IMR-90 (cell line): ENCODE data around the gene NMS. TPM values are rescaled to one million over a fixed set of nuclear protein-coding genes. Genes with fewer than 3 reads are reported as not detected.

Experiments used
- ATAC-seq: fragments of 200-7000 bp; cut with Tn5 transposase; 2 replicates; pipeline ENCODE4 v1.9.1; 2020; ENCODE audit warnings: low read depth, mild to moderate bottlenecking, moderate library complexity
- BruUV-seq: library from RNA; stranded (reverse); fragments of 400-500 nt; replicated peaks from 2 replicates; lab custom pipeline; 2021; lab: Mats Ljungman, UMichigan
- CTCF ChIA-PET: fragments of 300-600 bp; formaldehyde crosslinking; extraction: SDS; loops from one replicate; lab custom pipeline; 2021; ENCODE audit warnings: antibody characterized with exemption; lab: Yijun Ruan, JAX
- POLR2A ChIA-PET: fragments of 300-600 bp; sonication (Branson Sonifier 250); formaldehyde crosslinking; loops from one replicate; lab custom pipeline; 2022; ENCODE audit warnings: antibody characterized with exemption; ENCODE audit not compliant: unreplicated experiment; lab: Charles Lee
- DNase-seq: peaks from one replicate; pipeline ENCODE4 v3.0.0; 2013
- H2AFZ ChIP-seq: replicated peaks from 2 replicates; pipeline ENCODE3; 2013; ENCODE audit warnings: low read length, mild to moderate bottlenecking; ENCODE audit not compliant: poor library complexity
- H2AK5ac ChIP-seq: 2 replicates; pipeline ENCODE4 v1.6.1; 2013; ENCODE audit warnings: low read depth, low read length, inconsistent platforms
- H2AK9ac ChIP-seq: replicated peaks from 2 replicates; pipeline ENCODE3; 2013; ENCODE audit warnings: mild to moderate bottlenecking, low read depth, low read length, moderate library complexity; ENCODE audit not compliant: poor library complexity
- H2BK120ac ChIP-seq: 2 replicates; pipeline ENCODE4 v1.6.1; 2013; ENCODE audit warnings: low read depth, low read length, inconsistent platforms
- H2BK15ac ChIP-seq: 3 replicates; pipeline ENCODE4 v1.6.1; 2013; ENCODE audit warnings: low read depth, low read length, inconsistent platforms
- H2BK20ac ChIP-seq: 2 replicates; pipeline ENCODE4 v1.6.1; 2013; ENCODE audit warnings: low read depth, mild to moderate bottlenecking, inconsistent platforms, low read length, moderate library complexity
- H2BK5ac ChIP-seq: 2 replicates; pipeline ENCODE4 v1.6.1; 2013; ENCODE audit warnings: mild to moderate bottlenecking, low read depth, low read length, inconsistent platforms; ENCODE audit not compliant: poor library complexity, severe bottlenecking
- H3K14ac ChIP-seq: replicated peaks from 2 replicates; pipeline ENCODE4 v1.6.1; 2013; ENCODE audit warnings: low read depth, low read length, inconsistent platforms
- H3K18ac ChIP-seq: 2 replicates; pipeline ENCODE4 v1.6.1; 2013; ENCODE audit warnings: low read depth, low read length, control low read depth
- H3K23ac ChIP-seq: 2 replicates; pipeline ENCODE4 v1.6.1; 2013; ENCODE audit warnings: low read depth, low read length, inconsistent platforms
- H3K27ac ChIP-seq: 2 replicates; pipeline ENCODE4 v1.5.1; 2013; ENCODE audit warnings: mild to moderate bottlenecking, control low read depth, low read length; ENCODE audit not compliant: insufficient read depth
- H3K27me3 ChIP-seq: 2 replicates; pipeline ENCODE4 v1.6.1; 2013; ENCODE audit warnings: low read length; ENCODE audit not compliant: control insufficient read depth, insufficient read depth
- H3K36me3 ChIP-seq: 2 replicates; pipeline ENCODE4 v1.6.1; 2013; ENCODE audit warnings: low read length, mixed read lengths; ENCODE audit not compliant: control insufficient read depth, insufficient read depth
- H3K4ac ChIP-seq: 2 replicates; pipeline ENCODE4 v1.6.1; 2013; ENCODE audit warnings: low read depth, low read length, inconsistent platforms
- H3K4me1 ChIP-seq: 2 replicates; pipeline ENCODE4 v1.6.1; 2013; ENCODE audit warnings: low read length, mixed read lengths; ENCODE audit not compliant: control insufficient read depth, insufficient read depth
- H3K4me2 ChIP-seq: 2 replicates; pipeline ENCODE4 v1.6.1; 2013; ENCODE audit warnings: low read depth, mild to moderate bottlenecking, control low read depth, low read length, moderate library complexity
- H3K4me3 ChIP-seq: 2 replicates; pipeline ENCODE4 v1.5.1; 2013; ENCODE audit warnings: low read depth, mild to moderate bottlenecking, control low read depth, low read length, moderate library complexity; ENCODE audit not compliant: insufficient read depth
- H3K56ac ChIP-seq: 2 replicates; pipeline ENCODE4 v1.6.1; 2013; ENCODE audit warnings: low read length, inconsistent platforms; ENCODE audit not compliant: insufficient read depth; ENCODE audit errors: extremely low read depth
- H3K79me1 ChIP-seq, 2 experiments: 2 replicates each; pipeline ENCODE4 v1.6.1; 2013; ENCODE audit warnings: low read length in 2 of 2, inconsistent platforms in 1 of 2, low read depth in 1 of 2
- H3K9ac ChIP-seq: 2 replicates; pipeline ENCODE4 v1.6.1; 2013; ENCODE audit warnings: low read depth, low read length, control low read depth
- H3K9me1 ChIP-seq: 2 replicates; pipeline ENCODE4 v1.6.1; 2013; ENCODE audit warnings: low read length, inconsistent platforms; ENCODE audit not compliant: insufficient read depth
- H3K9me3 ChIP-seq: 2 replicates; pipeline ENCODE4 v1.6.1; 2013; ENCODE audit warnings: low read length; ENCODE audit not compliant: control insufficient read depth, insufficient read depth
- H4K20me1 ChIP-seq: 2 replicates; pipeline ENCODE4 v1.6.1; 2013; ENCODE audit warnings: low read length, inconsistent platforms; ENCODE audit not compliant: insufficient read depth
- H4K5ac ChIP-seq: 2 replicates; pipeline ENCODE4 v1.6.1; 2013; ENCODE audit warnings: mild to moderate bottlenecking, low read depth, low read length, control low read depth
- H4K8ac ChIP-seq, 2 experiments: 2 replicates each; pipeline ENCODE4 v1.6.1; 2013; ENCODE audit warnings: low read depth in 2 of 2, low read length in 2 of 2, control low read depth in 1 of 2, inconsistent platforms in 1 of 2
- H4K91ac ChIP-seq: 2 replicates; pipeline ENCODE4 v1.6.1; 2013; ENCODE audit warnings: low read depth, low read length, inconsistent platforms; ENCODE audit not compliant: insufficient read depth
- FOS ChIP-seq: fragments of 150-350 bp; IDR thresholded peaks from 2 replicates; pipeline ENCODE4 v1.6.1; 2016; ENCODE audit warnings: low read depth, low read length
- MAZ ChIP-seq: IDR thresholded peaks from 2 replicates; pipeline ENCODE4 v1.6.1; 2012; ENCODE audit warnings: low read depth, mild to moderate bottlenecking, low read length, improper control_type of control experiment, moderate library complexity, borderline replicate concordance
- NFE2L2 ChIP-seq: fragments of 150-350 bp; IDR thresholded peaks from 2 replicates; pipeline ENCODE4 v1.6.1; 2016; ENCODE audit warnings: low read depth, mild to moderate bottlenecking, low read length
- POLR2A ChIP-seq: IDR thresholded peaks from 2 replicates; pipeline ENCODE4 v1.6.1; 2012; ENCODE audit warnings: mild to moderate bottlenecking, low read depth, low read length
- RAD21 ChIP-seq: IDR thresholded peaks from 2 replicates; pipeline ENCODE4 v1.6.1; 2012; ENCODE audit warnings: low read length, improper control_type of control experiment
- RCOR1 ChIP-seq: IDR thresholded peaks from 2 replicates; pipeline ENCODE4 v1.6.1; 2012; ENCODE audit warnings: mild to moderate bottlenecking, low read length, improper control_type of control experiment; ENCODE audit not compliant: insufficient replicate concordance
- RFX5 ChIP-seq: IDR thresholded peaks from 2 replicates; pipeline ENCODE4 v1.8.0; 2012; ENCODE audit warnings: low read depth, mild to moderate bottlenecking, low read length, moderate library complexity
- WGBS, 2 experiments: methylation state at CpG; one replicate each; pipeline versions ENCODE4 v1.1.5 to v1.1.7; 2013; ENCODE audit warnings: missing lambda C conversion rate in 2 of 2; ENCODE audit not compliant: insufficient read length in 1 of 2; ENCODE audit errors: extremely low coverage in 2 of 2; 5-methylcytosine and 5-hydroxymethylcytosine counted together
- dilution Hi-C: fragments of 300-500 bp; cut with HindIII; formaldehyde crosslinking; loops from one replicate; pipeline ENCODE4 v1.14.3; 2018; ENCODE audit warnings: low sequenced_read_pairs; ENCODE audit not compliant: unreplicated experiment
- in situ Hi-C: fragments of 300-500 bp; cut with MboI; formaldehyde crosslinking; loops from 3 replicates; pipeline ENCODE4 v1.14.3; 2019; ENCODE audit warnings: low sequenced_read_pairs, inconsistent platforms, mixed read lengths
- intact Hi-C: fragments of 100-400 bp; cut with micrococcal nuclease; formaldehyde crosslinking; loops from 2 replicates; pipeline ENCODE4 v1.10.0; 2022
- polyA plus RNA-seq, 3 experiments: library from polyadenylated mRNA; depleted of rRNA; stranded (reverse); fragments of >200 nt; gene quantifications; 2 replicates each; pipeline ENCODE4 v1.2.3, GENCODE V29; 2012; ENCODE audit warnings: low replicate concordance in 1 of 3
- total RNA-seq: library from RNA; depleted of rRNA; stranded (reverse); fragments of >200 nt; gene quantifications from 2 replicates; pipeline ENCODE4 v1.2.3, GENCODE V29; 2012
- TF ChIP-seq, protein P1 (sequence below): fragments of 150-350 bp; IDR thresholded peaks from 2 replicates; pipeline ENCODE4 v1.6.1; 2016; ENCODE audit warnings: low read depth, mild to moderate bottlenecking, low read length, moderate library complexity, borderline replicate concordance
- TF ChIP-seq, protein P2 (sequence below): conservative IDR thresholded peaks from 2 replicates; pipeline ENCODE4 v1.5.1; 2012; ENCODE audit warnings: mild to moderate bottlenecking, low read depth, low read length, improper control_type of control experiment

The NMS gene
- total and polyA plus RNA-seq, 2 of the 4 experiments (the other 2 are of a cell fraction): not detected

DNA sequence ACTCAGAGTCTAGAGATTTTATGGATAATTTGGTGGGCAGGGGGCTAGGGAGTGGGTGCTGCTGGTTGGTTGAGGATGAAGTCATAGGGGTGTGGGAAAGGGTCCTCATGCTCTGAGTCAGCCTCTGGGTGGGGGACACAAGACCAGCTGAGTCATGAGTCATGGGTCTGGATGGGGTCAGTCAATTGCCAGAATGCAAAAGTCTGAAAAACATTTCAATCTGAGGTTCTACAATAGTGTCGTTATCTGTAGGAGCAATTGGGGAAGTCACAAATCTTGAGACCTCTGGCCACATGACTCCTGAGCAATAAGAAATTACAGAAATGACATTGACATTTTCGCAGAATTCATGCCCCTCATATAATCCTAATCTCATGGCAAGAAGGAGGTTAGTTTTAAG lies 15.1 kb downstream of the NMS start:
- intact Hi-C loops: no loop called here
- H2BK5ac ChIP-seq: no peak overlapping the region
- no peak overlapping the region for H3K14ac ChIP-seq
- CTCF ChIA-PET: no interaction called here
- H3K9me3 ChIP-seq: no peaks in the 10 kb centered on the region
- H3K36me3 ChIP-seq: no peaks in the 10 kb centered on the region
- no peak overlapping the region for H4K8ac ChIP-seq
- POLR2A ChIA-PET: no interaction called here
- no peak overlapping the region for H4K91ac ChIP-seq
- H2BK20ac ChIP-seq: no peak overlapping the region
- no peak overlapping the region for H2BK15ac ChIP-seq
- BruUV-seq: no TSS peak
- no peak overlapping the region for H4K5ac ChIP-seq
- no peak for DNase-seq
- H3K23ac ChIP-seq: no peak overlapping the region
- no peaks in the 10 kb centered on the region for H3K79me1 ChIP-seq
- no peak overlapping the region for H2AK9ac ChIP-seq
- no peak overlapping the region for H3K27ac ChIP-seq
- dilution Hi-C loops: no loop called here
- no peak overlapping the region for H3K4me3 ChIP-seq
- H3K9me1 ChIP-seq: no peaks in the 10 kb centered on the region
- H4K20me1 ChIP-seq: no peaks in the 10 kb centered on the region
- no peak overlapping the region for H3K56ac ChIP-seq
- no peak overlapping the region for H2AFZ ChIP-seq
- in situ Hi-C loops: no loop called here
- TF ChIP-seq RCOR1: no peak
- TF ChIP-seq, protein P1, sequence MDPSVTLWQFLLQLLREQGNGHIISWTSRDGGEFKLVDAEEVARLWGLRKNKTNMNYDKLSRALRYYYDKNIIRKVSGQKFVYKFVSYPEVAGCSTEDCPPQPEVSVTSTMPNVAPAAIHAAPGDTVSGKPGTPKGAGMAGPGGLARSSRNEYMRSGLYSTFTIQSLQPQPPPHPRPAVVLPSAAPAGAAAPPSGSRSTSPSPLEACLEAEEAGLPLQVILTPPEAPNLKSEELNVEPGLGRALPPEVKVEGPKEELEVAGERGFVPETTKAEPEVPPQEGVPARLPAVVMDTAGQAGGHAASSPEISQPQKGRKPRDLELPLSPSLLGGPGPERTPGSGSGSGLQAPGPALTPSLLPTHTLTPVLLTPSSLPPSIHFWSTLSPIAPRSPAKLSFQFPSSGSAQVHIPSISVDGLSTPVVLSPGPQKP: no peak
- no peak for TF ChIP-seq RFX5
- TF ChIP-seq NFE2L2: no peak
- no peak for TF ChIP-seq FOS
- TF ChIP-seq, protein P2, sequence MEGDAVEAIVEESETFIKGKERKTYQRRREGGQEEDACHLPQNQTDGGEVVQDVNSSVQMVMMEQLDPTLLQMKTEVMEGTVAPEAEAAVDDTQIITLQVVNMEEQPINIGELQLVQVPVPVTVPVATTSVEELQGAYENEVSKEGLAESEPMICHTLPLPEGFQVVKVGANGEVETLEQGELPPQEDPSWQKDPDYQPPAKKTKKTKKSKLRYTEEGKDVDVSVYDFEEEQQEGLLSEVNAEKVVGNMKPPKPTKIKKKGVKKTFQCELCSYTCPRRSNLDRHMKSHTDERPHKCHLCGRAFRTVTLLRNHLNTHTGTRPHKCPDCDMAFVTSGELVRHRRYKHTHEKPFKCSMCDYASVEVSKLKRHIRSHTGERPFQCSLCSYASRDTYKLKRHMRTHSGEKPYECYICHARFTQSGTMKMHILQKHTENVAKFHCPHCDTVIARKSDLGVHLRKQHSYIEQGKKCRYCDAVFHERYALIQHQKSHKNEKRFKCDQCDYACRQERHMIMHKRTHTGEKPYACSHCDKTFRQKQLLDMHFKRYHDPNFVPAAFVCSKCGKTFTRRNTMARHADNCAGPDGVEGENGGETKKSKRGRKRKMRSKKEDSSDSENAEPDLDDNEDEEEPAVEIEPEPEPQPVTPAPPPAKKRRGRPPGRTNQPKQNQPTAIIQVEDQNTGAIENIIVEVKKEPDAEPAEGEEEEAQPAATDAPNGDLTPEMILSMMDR: no peak
- no peak for TF ChIP-seq MAZ
- TF ChIP-seq RAD21: no peak
- no peak for TF ChIP-seq POLR2A
- H3K4me1 ChIP-seq: no peaks in the 10 kb centered on the region
- no peak overlapping the region for H2AK5ac ChIP-seq
- H2BK120ac ChIP-seq: no peak overlapping the region
- no peak overlapping the region for H3K4ac ChIP-seq
- peaks cover 5% of the 10 kb centered on the region for H3K27me3 ChIP-seq
- no peak overlapping the region for H3K18ac ChIP-seq
- H3K9ac ChIP-seq: no peak overlapping the region
- no peak overlapping the region for H3K4me2 ChIP-seq
- no CpG with 5 or more reads among the region's 2 CpGs for WGBS, 2 experiments
- ATAC-seq: no peak
